ENCODE results near the gene TRIM2. TPM values are rescaled to one million over a fixed set of nuclear protein-coding genes. Genes with fewer than 3 reads are reported as not detected.

The TRIM2 gene
- total and polyA plus RNA-seq, 3 donors from 2014 or later: 6.1 to 12.8 (median 10.7) TPM

DNA sequence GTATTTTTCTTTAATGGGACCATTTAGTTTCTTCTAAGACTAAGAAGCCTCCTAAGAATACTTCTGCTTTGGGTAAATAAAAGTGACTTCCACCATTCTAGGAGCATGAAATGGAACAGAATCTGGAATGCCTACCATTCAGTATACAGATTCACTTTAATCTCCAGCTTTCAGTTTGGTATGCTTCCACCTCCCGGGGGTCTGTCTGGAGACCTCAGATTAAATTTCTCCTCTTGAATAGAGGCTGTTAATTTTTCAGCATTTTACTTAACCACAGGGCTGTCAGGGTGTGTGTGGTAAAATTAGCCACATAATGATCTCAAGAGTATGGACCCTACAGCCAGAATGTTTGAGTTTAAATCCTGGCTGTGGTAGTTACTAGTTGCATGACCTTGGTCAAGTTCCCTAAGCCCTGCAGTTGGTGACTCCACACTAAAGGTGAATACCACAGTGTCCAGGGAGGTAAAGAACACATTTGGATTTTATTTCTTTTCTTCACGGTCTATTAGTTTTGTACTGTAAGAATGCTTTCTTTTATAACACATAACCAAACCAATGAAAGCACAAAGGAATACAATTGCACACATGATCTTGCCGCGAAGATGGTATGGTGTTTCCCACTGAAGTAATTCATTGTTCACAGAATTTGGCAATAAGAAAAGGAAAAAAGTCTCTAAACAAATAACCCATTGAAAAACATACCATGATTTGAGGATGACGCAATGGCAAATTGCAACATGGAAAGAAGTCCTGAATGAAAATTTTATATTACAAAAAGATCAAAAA is 37.3 kb upstream of the TRIM2 start:
- Histone ChIP-seq H3K9me3 (no peaks in the 10 kb centered on the region), H3K36me3 (ENCODE audit: low read depth, missing control alignments) (no peaks in the 10 kb centered on the region), H3K4me3 (no peak overlapping the region), H3K4me1 (no peaks in the 10 kb centered on the region), H3K27ac (no peak overlapping the region), H3K27me3 (no peaks in the 10 kb centered on the region)
- TF ChIP-seq, protein P1, sequence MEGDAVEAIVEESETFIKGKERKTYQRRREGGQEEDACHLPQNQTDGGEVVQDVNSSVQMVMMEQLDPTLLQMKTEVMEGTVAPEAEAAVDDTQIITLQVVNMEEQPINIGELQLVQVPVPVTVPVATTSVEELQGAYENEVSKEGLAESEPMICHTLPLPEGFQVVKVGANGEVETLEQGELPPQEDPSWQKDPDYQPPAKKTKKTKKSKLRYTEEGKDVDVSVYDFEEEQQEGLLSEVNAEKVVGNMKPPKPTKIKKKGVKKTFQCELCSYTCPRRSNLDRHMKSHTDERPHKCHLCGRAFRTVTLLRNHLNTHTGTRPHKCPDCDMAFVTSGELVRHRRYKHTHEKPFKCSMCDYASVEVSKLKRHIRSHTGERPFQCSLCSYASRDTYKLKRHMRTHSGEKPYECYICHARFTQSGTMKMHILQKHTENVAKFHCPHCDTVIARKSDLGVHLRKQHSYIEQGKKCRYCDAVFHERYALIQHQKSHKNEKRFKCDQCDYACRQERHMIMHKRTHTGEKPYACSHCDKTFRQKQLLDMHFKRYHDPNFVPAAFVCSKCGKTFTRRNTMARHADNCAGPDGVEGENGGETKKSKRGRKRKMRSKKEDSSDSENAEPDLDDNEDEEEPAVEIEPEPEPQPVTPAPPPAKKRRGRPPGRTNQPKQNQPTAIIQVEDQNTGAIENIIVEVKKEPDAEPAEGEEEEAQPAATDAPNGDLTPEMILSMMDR (IDR thresholded peaks at IDR 0.05): no peak
- no peak for TF ChIP-seq POLR2A (IDR thresholded peaks at IDR 0.05)
- WGBS, 2 donors: 68 to 72% methylated on average over 5 of the region's 5 CpGs
- no peak for DNase-seq
- intact Hi-C loops (cut with DNase I; ENCODE audit: low total_unique reads): no loop called here

DNA sequence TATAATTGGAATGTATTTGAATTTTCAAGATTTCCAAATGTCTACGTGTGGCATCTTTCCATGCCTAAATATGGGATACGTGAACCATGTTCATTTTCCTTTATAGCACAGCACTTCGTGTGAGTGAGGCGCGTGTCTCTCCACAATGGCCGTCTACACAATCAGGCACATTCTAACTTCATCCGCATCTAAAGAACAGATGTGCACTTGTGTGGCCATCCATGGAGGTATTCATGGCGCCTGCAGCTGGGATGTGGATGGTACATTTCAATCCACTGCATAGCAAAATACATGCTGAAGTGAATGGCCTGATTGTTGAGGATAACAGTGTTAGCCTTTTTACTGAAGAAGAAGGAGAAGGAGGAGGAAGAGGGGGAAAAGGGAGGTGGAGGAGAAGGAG is 34.5 kb upstream of the TRIM2 start:
- no peak overlapping the region for H3K4me3 ChIP-seq
- 64 to 82% methylated on average over 8 of the region's 8 CpGs for WGBS, 2 donors
- no peak overlapping the region for H3K27ac ChIP-seq
- intact Hi-C loops (cut with DNase I; ENCODE audit: low total_unique reads): no loop called here
- TF ChIP-seq POLR2A (IDR thresholded peaks at IDR 0.05): no peak
- no peaks in the 10 kb centered on the region for H3K4me1 ChIP-seq
- no peaks in the 10 kb centered on the region for H3K9me3 ChIP-seq
- no peak for DNase-seq
- no peaks in the 10 kb centered on the region for H3K27me3 ChIP-seq
- no peaks in the 10 kb centered on the region for H3K36me3 ChIP-seq (ENCODE audit: low read depth, missing control alignments)

DNA sequence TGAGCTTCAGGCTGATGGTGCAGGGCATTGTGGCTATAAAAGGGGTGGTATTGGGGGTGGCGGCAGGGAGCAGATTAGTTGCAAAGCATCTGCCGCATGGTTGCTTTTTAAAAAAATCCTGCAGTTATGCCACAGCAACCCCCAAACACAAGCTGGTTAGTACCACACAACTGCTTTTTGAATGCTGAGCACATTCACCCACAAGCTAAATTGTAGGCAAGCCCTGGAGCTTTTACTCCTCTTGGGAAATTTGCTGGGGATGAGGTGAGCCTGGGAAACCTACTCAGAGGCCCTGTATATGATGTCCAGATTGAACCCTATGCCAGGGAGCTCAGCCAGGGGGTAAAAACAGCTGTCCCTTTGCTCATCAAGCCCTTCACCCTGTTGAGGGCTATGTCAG is 33.8 kb upstream of the TRIM2 start:
- intact Hi-C loops (cut with DNase I; ENCODE audit: low total_unique reads): no loop called here
- TF ChIP-seq, protein P1 (IDR thresholded peaks at IDR 0.05): no peak
- no peak for TF ChIP-seq POLR2A (IDR thresholded peaks at IDR 0.05)
- WGBS, 2 donors: 93 to 94% methylated on average over 2 of the region's 2 CpGs

DNA sequence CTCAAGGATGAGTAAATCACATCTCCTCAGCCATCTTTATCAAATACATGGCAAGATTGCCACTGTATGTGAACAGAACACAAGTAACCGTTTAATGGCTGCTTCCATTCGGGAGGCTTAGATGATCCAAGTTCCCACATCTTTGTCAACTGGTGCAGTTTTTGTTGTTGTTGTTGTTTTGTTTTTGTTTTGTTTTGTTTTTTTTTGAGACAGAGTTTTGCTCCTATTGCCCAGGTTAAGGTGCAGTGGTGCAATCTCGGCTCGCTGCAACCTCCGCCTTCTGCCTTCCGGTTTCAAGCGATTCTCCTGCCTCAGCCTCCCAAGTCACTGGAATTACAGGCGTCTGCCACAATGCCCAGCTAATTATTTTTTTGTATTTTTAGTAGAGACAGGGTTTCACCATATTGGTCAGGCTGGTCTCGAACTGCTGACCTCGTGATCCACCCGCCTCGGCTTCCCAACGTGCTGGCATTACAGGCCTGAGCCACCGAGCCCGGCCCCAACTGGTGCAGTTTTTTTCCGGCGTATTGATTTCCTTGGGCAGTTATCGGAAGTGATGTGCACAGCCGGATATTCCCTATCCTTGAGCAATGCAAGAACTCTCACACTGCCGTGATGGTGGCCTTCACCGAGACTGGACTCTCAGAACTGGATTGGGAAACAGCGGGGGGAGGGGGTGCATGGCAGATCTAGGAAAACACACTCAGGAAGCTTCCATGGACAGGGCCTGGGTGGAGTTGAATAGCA is 29.2 kb upstream of the TRIM2 start:
- no peaks in the 10 kb centered on the region for H3K9me3 ChIP-seq
- no peak overlapping the region for H3K4me3 ChIP-seq
- intact Hi-C loops (cut with DNase I; ENCODE audit: low total_unique reads): no loop called here
- H3K36me3 ChIP-seq (ENCODE audit: low read depth, missing control alignments): no peaks in the 10 kb centered on the region
- TF ChIP-seq, protein P1 (IDR thresholded peaks at IDR 0.05): no peak
- no peak overlapping the region for H3K27ac ChIP-seq
- H3K27me3 ChIP-seq: no peaks in the 10 kb centered on the region
- H3K4me1 ChIP-seq: no peaks in the 10 kb centered on the region
- peak; percentile 18 for DNase-seq
- WGBS, 2 donors: 66 to 80% methylated on average over 22 of the region's 22 CpGs

More for the DNA sequence above, 33.8 kb upstream of the TRIM2 start:
- Histone ChIP-seq H3K27ac (no peak overlapping the region), H3K36me3 (ENCODE audit: low read depth, missing control alignments) (no peaks in the 10 kb centered on the region), H3K4me3 (no peak overlapping the region), H3K27me3 (no peaks in the 10 kb centered on the region), H3K9me3 (no peaks in the 10 kb centered on the region), H3K4me1 (no peaks in the 10 kb centered on the region)
- no peak for DNase-seq

DNA sequence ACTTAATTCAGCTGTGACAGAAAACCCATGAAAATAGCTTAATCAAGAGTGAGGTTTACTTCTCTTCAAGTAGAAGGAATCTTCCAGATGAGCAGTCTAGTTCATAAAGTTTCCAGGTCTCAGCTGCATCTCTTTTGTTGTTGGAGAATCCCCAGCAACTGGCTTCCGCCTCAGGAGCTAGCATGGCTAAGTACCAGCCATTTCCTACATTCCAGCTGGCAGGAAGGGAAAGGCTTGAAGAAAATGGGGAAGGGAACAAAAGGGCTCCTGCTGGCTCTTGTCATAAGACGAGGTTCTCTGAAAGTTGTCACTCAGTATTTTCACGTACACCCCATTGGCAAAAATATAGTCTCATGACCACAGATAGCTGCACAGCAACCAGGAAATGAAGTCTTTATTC is 27.3 kb upstream of the TRIM2 start:
- Histone ChIP-seq H3K9me3 (no peaks in the 10 kb centered on the region), H3K4me1 (no peaks in the 10 kb centered on the region), H3K27ac (no peak overlapping the region), H3K27me3 (no peaks in the 10 kb centered on the region), H3K36me3 (ENCODE audit: low read depth, missing control alignments) (no peaks in the 10 kb centered on the region), H3K4me3 (no peak overlapping the region)
- TF ChIP-seq, protein P1 (IDR thresholded peaks at IDR 0.05): no peak
- TF ChIP-seq POLR2A (IDR thresholded peaks at IDR 0.05): no peak
- no peak for DNase-seq
- intact Hi-C loops (cut with DNase I; ENCODE audit: low total_unique reads): no loop called here
- 76 to 89% methylated on average over 3 of the region's 3 CpGs for WGBS, 2 donors
